ENCODE measurements around the gene HCN2. TPM values are rescaled to one million over a fixed set of nuclear protein-coding genes. Genes with fewer than 3 reads are reported as not detected.

HCN2 gene
- total RNA-seq, 1 experiment from 2014 or later: 0.04 TPM

GRCh38 chr19:547117-547516 is 42.6 kb upstream of the HCN2 start:
- H3K4me1 ChIP-seq (ENCODE audit: insufficient read depth, low read length): no peaks in the 10 kb centered on the region; the same call in 1 of the 2 replicates
- H3K9me3 ChIP-seq (ENCODE audit: low read length): no peaks in the 10 kb centered on the region
- POLR2A ChIA-PET (ENCODE audit: unreplicated experiment): no interaction called here
- no peaks in the 10 kb centered on the region for H3K79me2 ChIP-seq (ENCODE audit: low read length)
- no peaks in the 10 kb centered on the region for H3K27me3 ChIP-seq (ENCODE audit: low read length)
- H3K36me3 ChIP-seq (ENCODE audit: low read depth, low read length): no peaks in the 10 kb centered on the region
- TF ChIP-seq EZH2phosphoT487 (IDR thresholded peaks at IDR 0.05; ENCODE audit: borderline replicate concordance, low read length) (no peak), CTCF (conservative IDR thresholded peaks at IDR 0.05; ENCODE audit: low read depth, low read length) (no peak), EZH2 (IDR thresholded peaks at IDR 0.05; ENCODE audit: low read length, unreplicated experiment) (no peak)
- no peak overlapping the region for H3K4me3 ChIP-seq (ENCODE audit: low read length)
- H3K4me2 ChIP-seq (ENCODE audit: low read length): no peak overlapping the region
- no peak for ATAC-seq
- no peaks in the 10 kb centered on the region for H3F3A ChIP-seq (ENCODE audit: low read length, unreplicated experiment)
- H3K9ac ChIP-seq (ENCODE audit: low read length): no peak overlapping the region
- H3K9me2 ChIP-seq (replicated peaks; ENCODE audit: low read length): no peaks in the 10 kb centered on the region
- DNase-seq: no peak
- intact Hi-C loops (cut with micrococcal nuclease): no loop called here
- no TSS peak for BruUV-seq (replicated peaks)
- no peaks in the 10 kb centered on the region for H4K20me1 ChIP-seq (ENCODE audit: low read length)
- CTCF ChIA-PET: no interaction called here
- H3K27ac ChIP-seq (ENCODE audit: low read length): no peak overlapping the region
- no peak overlapping the region for H2AFZ ChIP-seq (ENCODE audit: low read length)

- no peak overlapping the region for H3K4me2 ChIP-seq (ENCODE audit: low read length)
- no peaks in the 10 kb centered on the region for H3F3A ChIP-seq (ENCODE audit: low read length, unreplicated experiment)
- ATAC-seq (no peak; the same call in 1 of the 2 replicates), DNase-seq (no peak)
- H3K36me3 ChIP-seq (ENCODE audit: low read depth, low read length): no peaks in the 10 kb centered on the region
- no peak overlapping the region for H3K9ac ChIP-seq (ENCODE audit: low read length)
- ChIA-PET POLR2A (ENCODE audit: unreplicated experiment) (no interaction called here), CTCF (interaction anchor here (0.5 to 1.0 kb wide), 2 partner anchors 13 to 27 kb away, joined by 3 read pairs; no protein-coding TSS in a partner anchor)
- H3K27ac ChIP-seq (ENCODE audit: low read length): no peak overlapping the region
- no peak overlapping the region for H3K4me3 ChIP-seq (ENCODE audit: low read length)
- no peaks in the 10 kb centered on the region for H3K27me3 ChIP-seq (ENCODE audit: low read length)
- intact Hi-C loops (cut with micrococcal nuclease): no loop called here
- H2AFZ ChIP-seq (ENCODE audit: low read length): no peak overlapping the region
- no peaks in the 10 kb centered on the region for H3K9me3 ChIP-seq (ENCODE audit: low read length)
- H4K20me1 ChIP-seq (ENCODE audit: low read length): no peaks in the 10 kb centered on the region
- no TSS peak for BruUV-seq (replicated peaks)
- no peak for TF ChIP-seq EZH2 (IDR thresholded peaks at IDR 0.05; ENCODE audit: low read length, unreplicated experiment)
- TF ChIP-seq EZH2phosphoT487 (IDR thresholded peaks at IDR 0.05; ENCODE audit: borderline replicate concordance, low read length): no peak
- TF ChIP-seq CTCF (conservative IDR thresholded peaks at IDR 0.05; ENCODE audit: low read depth, low read length): no peak
- no peaks in the 10 kb centered on the region; the same call in 1 of the 2 replicates for H3K4me1 ChIP-seq (ENCODE audit: insufficient read depth, low read length)
- H3K9me2 ChIP-seq (replicated peaks; ENCODE audit: low read length): no peaks in the 10 kb centered on the region
- H3K79me2 ChIP-seq (ENCODE audit: low read length): no peaks in the 10 kb centered on the region
Measured at GRCh38 chr19:547836-548720, 41.6 kb upstream of the HCN2 start.
